NCI-H187 (cell line): Measurements from ENCODE around the gene ACBD6.
"Not testable (repeated sequence)": the region's sequence is repeated elsewhere in the genome, so short reads cannot be mapped to it uniquely, and the experiment has no call there.

Experiments
- DNase-seq, 2 experiments: peaks; one replicate each; lab custom pipeline; 2025; lab: John Stamatoyannopoulos, UW

ACBD6 gene

GRCh38 chr1:180415985-180416633 is 86.3 kb downstream of the ACBD6 start:
- DNase-seq, result no peak

GRCh38 chr1:180415236-180415848 is 87.0 kb downstream of the ACBD6 start:
- no peak for DNase-seq

- no peak for DNase-seq
These were observed 89.8 kb downstream of the ACBD6 start for GRCh38 chr1:180412583-180412982.

- not testable (repeated sequence) for DNase-seq
These were observed 94.2 kb downstream of the ACBD6 start for GRCh38 chr1:180408128-180408527.

GRCh38 chr1:180407051-180407450 is 95.3 kb downstream of the ACBD6 start:
- no peak for DNase-seq

GRCh38 chr1:180402551-180402950 is 99.8 kb downstream of the ACBD6 start:
- DNase-seq, result no peak

GRCh38 chr1:180402001-180402400 is 100.4 kb downstream of the ACBD6 start:
- no peak for DNase-seq

GRCh38 chr1:180397175-180397574 is 105.2 kb downstream of the ACBD6 start:
- DNase-seq, result no peak

GRCh38 chr1:180392427-180393145 is 109.8 kb downstream of the ACBD6 start:
- DNase-seq, result no peak

GRCh38 chr1:180392020-180392419 is 110.4 kb downstream of the ACBD6 start:
- DNase-seq, result no peak

- no peak for DNase-seq
These were observed 115.0 kb downstream of the ACBD6 start for GRCh38 chr1:180387413-180387812.

GRCh38 chr1:180386745-180387367 is 115.5 kb downstream of the ACBD6 start:
- DNase-seq, result no peak

GRCh38 chr1:180385144-180385543 is 117.2 kb downstream of the ACBD6 start:
- DNase-seq, result no peak

- no peak for DNase-seq
These were observed 117.9 kb downstream of the ACBD6 start for GRCh38 chr1:180384286-180385005.

- no peak for DNase-seq
These were observed 119.9 kb downstream of the ACBD6 start for GRCh38 chr1:180382326-180383115.

GRCh38 chr1:180381184-180381580 is 121.2 kb downstream of the ACBD6 start:
- no peak for DNase-seq

GRCh38 chr1:180380259-180381183 is 121.9 kb downstream of the ACBD6 start:
- DNase-seq, result no peak

- no peak for DNase-seq
These were observed 125.6 kb downstream of the ACBD6 start for GRCh38 chr1:180376800-180377199.

- DNase-seq, result no peak
These were observed 126.1 kb downstream of the ACBD6 start for GRCh38 chr1:180376253-180376652.

- no peak for DNase-seq
These were observed 129.6 kb downstream of the ACBD6 start for GRCh38 chr1:180372728-180373127.
